ENCODE results near the gene B3GNT8.

GRCh38 chr19:41426116-41426841 lies 895 bp downstream of the B3GNT8 start:
- TF ChIP-seq CTCF (IDR thresholded peaks at IDR 0.05; ENCODE audit: low read depth, low read length) (no peak), EZH2phosphoT487 (IDR thresholded peaks at IDR 0.05; ENCODE audit: low read depth) (no peak)

Measured in OCI-LY3 (cell line).